HL-60/S4 treated with phorbol 12-myristate 13-acetate at 8.2 ng/mL for 4 days and 3 days (cell line): Measurements from ENCODE around the gene NOXO1.

Source experiments
- in situ Hi-C: fragments of 300-500 bp; cut with MboI; formaldehyde crosslinking; loops from 2 replicates; pipeline ENCODE4 v1.15.0; 2022; ENCODE audit warnings: low sequenced_read_pairs

The NOXO1 gene, protein sequence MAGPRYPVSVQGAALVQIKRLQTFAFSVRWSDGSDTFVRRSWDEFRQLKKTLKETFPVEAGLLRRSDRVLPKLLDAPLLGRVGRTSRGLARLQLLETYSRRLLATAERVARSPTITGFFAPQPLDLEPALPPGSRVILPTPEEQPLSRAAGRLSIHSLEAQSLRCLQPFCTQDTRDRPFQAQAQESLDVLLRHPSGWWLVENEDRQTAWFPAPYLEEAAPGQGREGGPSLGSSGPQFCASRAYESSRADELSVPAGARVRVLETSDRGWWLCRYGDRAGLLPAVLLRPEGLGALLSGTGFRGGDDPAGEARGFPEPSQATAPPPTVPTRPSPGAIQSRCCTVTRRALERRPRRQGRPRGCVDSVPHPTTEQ

DNA sequence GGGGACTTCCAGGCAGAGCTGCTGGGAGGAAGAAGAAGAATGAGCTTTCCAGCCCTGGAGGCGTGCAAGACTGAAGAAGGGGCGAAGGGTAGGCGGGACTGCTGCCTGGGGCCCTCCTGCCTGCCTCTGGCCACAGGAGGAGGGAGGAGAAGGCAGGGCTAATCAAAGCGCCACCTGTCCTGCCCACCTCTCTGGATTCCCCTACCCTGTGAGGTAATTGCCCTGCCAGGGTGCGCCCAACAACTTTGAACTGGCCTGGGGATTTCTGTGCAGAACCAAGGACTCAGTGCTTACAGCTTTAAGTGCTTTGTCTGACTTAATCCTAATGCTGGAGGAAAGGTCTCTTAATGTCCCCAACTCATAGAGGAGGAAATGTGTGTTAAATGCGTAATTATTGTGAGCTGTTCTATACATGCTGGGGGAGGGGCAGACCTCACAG lies at the start of gene NOXO1:
Gene NOXO1, minus strand, starts transcription at position 72 of the 439 bp plus-strand sequence. CDS start 290 bp downstream, outside the sequence.
- in situ Hi-C loops, result no loop called here

DNA sequence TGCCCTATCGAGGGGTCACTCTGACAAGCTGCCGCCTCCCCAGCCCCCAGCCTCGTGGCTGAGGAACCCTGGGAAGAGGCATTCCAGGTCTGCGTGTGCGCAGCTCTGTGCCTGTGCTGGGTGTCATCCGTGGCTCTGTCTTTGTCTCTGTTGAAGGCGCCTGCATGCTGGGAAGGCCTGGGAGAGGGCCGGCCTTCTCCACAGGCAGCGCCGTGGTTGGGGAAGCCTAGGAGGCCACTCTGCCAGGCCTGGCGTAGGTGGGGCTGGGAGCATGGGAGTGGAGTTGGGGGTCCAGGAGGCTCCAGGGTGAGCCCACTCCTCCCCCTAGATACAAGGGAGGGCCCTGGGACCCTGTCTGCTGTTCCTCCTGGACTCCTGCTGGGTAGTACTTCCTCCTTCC lies 48.8 kb upstream of the NOXO1 start:
- in situ Hi-C loops, result no loop called here

DNA sequence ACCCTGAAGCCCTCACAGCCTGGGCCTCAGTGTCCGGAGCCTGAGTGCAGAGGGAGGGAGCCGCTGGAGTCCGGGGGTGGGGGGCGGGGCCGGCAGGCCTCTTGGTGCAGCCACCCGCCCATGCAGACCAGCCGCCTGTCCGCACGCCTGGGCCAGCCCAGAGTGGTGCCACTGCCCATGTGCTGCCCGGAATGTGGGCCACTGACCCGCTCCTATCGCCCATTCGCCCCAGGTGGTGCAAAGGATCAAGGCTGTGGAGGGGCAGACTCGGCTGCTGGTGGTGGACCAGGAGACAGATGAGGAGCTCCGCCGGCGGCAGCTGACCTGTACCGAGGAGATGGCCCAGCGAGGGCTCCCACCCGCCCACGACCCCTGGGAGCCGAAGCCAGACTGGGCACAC lies 48.1 kb upstream of the NOXO1 start:
- in situ Hi-C loops, result no loop called here

DNA sequence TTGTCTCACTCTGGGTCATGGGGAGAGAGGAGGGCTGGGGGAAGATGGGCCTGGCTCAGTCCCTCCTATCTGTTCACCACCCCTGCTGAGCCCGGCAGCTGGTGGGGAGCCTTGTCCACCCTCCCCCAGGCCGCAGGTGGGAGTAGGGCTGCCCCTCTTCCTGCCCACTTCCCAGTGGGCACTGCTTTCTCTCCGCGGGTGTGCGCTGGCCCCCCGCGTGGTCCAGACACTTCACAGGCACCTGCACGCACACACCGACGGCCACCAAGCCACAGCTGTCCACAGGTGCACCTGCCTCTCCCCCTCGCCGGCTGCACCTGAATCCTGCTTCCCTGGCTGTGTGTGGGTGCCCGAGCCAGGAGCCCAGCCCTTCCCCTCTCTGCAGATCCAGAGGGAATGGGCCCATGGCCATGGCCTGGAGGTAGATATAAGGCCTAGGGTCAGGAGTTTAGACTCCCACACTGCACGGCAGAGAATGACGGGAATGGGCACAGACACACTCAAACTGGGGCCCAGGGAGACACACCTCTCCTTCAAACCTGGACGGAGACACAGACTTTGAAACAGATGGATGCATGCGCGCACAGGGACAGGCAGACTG lies 47.5 kb upstream of the NOXO1 start:
- in situ Hi-C loops, result no loop called here

DNA sequence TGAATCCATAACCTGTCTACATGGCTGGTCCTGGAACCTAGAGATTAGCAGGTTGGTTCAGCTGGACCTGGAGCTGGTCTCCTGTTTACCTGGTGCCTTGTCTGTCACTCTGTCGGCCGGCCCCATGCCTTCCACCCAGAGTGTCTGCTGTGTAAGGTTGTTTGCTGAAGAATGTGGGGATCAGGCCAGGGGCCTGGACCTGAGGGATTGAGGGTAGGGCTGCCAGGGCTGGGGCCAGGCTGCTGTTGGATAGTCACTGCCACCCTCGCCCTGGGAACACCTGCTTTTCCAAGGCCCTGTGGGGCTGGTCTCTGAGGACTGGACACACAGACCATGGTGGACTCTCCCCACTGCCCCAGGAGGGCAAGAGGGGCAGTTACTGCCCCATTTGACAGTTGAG lies 46.9 kb upstream of the NOXO1 start:
- in situ Hi-C loops, result no loop called here

DNA sequence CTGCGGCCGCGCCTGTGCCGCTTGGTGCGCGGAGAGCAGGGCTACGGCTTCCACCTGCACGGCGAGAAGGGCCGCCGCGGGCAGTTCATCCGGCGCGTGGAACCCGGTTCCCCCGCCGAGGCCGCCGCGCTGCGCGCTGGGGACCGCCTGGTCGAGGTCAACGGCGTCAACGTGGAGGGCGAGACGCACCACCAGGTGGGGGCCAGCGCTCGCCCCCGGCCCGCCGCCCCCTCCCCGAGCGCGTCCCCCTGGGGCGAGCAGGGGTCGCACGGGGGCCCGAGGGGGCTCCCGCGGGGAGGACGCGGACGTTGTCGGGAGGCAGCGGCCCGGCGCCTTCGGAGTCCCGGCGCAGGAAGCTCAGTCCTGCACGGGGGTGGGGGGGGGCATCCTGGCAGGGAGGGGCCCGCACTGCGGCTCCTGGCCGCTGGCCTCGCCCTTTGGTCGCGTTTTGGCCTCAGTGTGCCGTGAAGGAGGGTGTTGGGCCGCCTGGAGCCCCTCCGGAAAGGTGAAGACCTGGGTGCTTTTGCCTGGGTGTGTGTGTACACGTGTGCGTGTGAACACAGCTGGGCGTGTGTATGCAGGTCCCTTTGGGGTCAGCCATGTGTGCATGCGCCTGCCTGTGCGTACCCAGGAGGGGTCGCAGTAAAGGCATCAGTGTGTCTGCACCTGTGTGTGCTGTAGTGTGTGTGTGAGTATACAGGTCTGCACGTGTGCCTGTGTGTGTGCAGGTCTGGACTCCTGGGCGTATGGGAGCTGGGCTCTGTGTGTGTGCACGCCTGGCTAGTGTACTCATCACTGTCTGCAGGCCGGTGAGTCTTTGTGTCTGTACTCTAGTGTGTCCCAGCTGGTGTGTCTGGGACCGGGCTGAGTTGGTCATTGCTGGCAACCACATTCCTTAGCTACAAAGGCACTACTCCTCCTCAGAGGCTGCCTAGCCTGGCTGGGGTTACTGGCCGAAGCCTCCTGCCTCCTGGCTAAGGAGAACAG lies 46.0 kb upstream of the NOXO1 start:
- in situ Hi-C loops, result no loop called here

DNA sequence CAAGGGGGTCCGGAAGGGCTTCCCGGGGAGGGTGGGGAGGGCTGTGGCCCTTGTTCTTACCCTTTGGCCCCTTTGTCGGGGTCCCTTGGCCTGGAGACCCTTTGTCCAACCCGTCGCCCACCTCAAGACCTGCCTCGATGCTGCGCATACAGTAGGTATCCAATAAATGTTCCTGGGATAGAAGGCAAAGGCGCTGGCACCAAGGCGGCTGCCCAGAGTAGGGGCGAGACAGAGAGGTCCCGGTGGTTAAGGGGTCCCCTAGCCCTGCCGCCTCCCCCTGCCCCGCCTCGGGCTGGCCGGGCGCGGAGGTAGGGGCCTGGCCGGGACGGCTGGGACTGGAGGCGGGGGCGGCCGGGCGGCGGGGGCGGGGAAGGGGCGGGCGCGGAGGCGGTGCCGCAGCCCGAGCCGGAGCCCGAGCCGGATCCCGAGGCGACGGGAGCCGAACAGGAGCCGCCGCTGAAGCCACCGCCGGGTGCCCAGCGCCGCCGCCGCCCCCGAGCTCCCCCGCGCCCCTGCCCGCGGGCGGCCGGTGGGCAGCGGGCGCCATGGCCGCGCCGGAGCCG lies 45.3 kb upstream of the NOXO1 start, which contains the start of gene NHERF2:
Gene NHERF2, plus strand, starts transcription at position 442 of the 563 bp plus-strand sequence. Its CDS starts 104 bp downstream, at position 546.
- in situ Hi-C loops, result no loop called here

DNA sequence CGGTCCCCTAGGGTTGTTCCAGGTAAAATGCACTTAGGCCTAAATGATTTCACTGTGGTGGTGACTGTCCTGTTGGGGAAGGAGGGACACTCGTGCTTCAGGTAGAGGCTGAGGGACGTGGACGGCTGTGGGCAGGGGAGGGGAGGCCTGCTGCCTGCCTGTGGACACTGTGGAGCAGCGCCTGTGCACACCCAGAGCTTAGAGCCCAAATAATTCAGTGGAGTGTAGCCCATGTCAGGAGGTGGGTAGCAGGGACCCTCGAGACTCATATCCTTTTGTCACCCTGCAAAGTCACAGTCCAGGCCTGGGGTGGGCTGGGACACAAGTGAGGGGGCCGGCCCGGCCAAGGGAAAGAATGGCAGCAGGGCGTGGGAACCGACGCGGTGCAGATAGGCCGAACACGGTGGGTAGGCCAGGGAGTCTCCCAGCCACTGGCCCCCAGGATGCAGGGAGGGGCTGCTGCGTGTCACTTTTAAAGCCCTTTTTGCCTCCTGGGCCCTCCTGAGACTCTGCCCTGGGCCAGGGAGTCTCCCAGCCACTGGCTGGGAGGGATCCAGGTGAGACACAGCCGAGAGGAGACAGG lies 44.7 kb upstream of the NOXO1 start:
- in situ Hi-C loops, result no loop called here

DNA sequence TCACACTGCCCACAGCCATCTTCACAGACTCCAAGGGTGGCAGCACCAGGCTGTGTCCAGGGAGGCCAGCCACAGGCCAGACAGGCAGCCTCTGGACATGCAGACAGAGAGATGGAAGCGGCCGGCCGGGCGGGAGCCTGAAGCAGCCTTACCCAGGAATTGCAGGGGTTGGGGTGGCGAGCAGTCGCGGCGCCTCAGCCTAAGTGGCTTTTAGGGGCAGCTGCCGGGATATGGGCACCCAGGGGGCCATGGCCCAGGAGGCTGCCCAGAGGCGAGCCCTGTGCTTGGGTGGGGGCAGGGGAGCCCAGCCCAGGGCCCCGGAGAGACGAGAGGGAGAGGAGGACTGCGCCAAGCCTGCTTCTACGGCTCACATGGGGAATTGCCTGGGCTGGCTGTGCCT lies 44.0 kb upstream of the NOXO1 start:
- in situ Hi-C loops, result no loop called here

DNA sequence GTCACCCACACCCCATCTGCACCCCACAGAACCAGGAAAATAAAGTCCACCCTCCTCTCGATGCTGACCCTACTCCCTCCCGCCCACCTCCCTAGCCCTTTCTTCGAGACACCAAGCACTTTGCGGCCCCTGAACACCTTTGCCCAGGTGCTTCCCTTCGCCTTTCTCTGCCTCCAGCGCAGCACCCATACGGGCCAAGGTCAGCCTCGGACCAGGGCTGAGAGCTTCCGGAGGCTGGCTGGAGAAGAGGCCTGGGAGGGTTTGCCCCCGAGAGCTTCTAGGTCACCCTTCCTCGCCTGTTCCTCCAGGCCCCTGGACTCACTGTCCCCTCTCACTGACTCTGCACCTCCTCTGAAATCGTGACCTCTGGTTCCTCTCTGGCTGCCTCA lies 42.8 kb upstream of the NOXO1 start:
- in situ Hi-C loops, result loop anchor here (25.0 kb wide), 1 partner anchor 113 kb away; the partner anchor contains the start of genes PKD1 and RAB26

DNA sequence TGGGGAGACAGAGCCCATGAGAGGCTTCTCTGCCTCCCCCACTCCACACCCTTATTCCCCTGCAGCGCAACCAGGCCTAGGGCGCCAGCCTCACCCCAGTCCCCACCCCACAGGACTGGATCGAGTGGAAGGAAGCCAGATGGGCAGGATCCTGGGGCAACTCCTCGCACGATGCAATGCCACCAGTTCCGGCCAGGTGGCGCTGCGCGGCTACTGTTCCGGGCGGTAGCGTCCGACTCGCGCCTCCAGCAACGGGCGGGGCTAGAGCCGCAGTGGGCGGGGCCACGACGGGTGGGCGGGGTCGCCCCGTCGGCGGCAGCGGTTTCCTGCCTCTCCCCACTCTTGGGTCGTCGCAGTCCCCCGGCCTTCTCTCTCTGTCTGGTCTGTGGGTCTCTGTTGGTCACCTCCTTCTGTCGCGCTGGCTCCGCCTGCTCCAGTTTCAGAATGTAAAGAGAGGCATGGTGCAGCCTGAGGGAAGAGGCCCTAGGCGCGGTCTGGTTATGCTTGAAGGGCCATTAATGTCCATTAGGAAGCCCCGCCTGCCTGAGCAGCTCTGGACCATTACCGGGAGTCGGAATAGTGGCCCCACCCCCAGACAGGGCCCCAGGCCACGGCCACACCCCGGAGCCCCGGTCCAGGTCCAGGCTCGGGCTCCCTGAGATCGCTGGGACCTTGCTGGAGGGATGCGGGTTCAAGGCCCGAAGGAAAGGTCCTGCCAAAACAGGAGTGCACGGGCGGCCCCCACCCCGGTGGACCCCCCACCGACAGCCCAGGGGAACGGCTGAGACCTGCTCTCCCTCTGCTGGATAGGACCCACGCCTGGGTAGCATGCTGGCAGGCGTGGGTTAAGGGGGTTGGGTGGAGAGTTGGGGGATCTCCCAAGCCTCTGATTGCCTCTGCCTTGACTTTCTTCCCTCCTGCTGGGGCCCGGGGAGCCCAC lies 42.1 kb upstream of the NOXO1 start:
- in situ Hi-C loops, result loop anchor here (25.0 kb wide), 1 partner anchor 114 kb away; the partner anchor contains the start of genes PKD1 and RAB26

DNA sequence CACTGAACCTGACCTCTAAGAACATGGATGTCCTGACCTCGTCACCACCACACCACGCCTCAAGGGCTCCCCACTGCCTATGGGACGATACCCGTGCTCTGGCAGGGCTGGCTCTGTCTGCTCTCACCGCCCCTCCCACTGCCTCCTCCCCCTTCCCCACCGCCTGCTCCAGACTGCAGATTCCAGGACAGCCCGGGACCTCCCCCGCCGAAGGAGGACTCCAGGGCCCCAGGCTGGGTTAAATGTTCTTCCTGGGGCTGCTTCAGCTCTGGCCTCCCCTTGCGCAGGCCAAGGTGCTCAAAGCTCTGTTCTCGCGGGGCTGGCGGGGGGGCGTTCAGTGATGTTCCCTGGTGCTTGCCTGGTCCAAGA lies 41.4 kb upstream of the NOXO1 start:
- in situ Hi-C loops, result loop anchor here (25.0 kb wide), 1 partner anchor 115 kb away; the partner anchor contains the start of genes PKD1 and RAB26

DNA sequence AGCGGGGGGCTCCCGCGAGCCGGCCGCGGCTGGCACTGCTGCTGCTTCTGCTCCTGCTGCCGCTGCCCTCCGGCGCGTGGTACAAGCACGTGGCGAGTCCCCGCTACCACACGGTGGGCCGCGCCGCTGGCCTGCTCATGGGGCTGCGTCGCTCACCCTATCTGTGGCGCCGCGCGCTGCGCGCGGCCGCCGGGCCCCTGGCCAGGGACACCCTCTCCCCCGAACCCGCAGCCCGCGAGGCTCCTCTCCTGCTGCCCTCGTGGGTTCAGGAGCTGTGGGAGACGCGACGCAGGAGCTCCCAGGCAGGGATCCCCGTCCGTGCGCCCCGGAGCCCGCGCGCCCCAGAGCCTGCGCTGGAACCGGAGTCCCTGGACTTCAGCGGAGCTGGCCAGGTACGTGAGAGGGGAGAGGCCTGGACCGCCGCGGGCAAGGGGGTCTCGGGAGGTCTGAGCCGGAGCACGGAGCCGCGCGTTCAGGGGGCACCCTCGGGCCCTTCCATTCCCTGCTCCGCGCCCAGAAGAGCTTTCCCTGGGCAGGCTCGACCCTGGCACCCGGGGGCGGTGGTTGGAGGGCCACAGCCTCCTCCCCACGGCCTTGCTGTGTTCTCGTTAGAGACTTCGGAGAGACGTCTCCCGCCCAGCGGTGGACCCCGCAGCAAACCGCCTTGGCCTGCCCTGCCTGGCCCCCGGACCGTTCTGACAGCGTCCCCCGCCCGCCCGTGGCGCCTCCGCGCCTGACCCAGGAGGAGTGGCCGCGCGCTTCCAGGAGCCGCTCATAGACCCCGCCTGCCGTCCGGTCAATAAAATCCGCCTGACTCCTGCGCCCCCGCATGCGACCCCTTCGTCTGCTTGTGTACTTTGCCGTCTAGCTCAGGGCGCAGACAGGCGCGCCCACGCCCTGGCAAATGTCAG lies 38.9 kb upstream of the NOXO1 start:
- in situ Hi-C loops, result loop anchor here (25.0 kb wide), 1 partner anchor 117 kb away; the partner anchor contains the start of genes PKD1 and RAB26

DNA sequence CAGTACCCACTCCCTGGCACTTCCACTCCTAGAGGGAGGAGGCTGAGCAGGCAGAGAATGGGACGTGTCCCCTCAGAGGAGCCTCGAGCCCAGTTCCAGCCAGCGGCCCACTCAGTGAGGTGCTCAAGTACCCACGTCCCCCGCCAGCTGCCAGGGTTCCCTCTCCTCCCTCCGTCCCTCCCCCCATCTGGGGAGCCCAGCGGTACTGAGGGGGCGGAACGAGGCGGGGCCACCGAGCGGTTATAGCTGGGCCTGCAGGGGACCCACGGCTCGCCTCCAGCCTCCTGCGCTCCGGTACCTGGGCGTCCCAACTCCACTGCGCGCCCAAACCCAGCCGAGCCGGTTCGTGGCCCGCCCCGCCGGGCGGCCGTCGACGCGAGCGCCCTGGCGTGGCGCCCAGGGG lies 38.2 kb upstream of the NOXO1 start, which contains the start of gene NPW:
Gene NPW, plus strand, starts transcription at position 268 of the 403 bp plus-strand sequence.
- in situ Hi-C loops, result loop anchor here (25.0 kb wide), 1 partner anchor 118 kb away; the partner anchor contains the start of genes PKD1 and RAB26

DNA sequence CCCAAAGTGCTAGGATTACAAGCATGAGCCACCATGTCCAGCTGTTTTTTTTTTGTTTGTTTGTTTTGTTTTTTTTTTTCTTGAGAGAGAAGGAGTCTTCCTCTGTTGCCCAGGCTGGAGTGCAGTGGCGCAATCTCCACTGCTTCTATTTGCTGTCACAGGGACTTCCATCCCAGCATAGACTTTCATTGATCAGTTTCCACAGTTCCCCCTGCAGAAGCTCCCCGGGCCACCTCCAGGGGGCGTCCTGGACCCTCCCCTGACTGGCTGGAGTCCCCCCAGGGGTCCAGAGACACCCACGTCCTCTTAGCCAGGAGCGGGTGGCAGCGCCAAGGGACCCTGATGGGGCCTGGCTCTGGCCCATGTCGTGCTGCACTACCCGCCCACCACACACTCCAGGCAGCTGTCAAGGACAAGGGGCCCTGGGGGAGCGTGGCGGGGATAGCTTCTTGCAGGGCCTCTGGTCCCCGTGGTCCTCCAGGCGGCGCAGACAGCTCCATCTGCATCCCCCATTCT lies 35.2 kb upstream of the NOXO1 start:
- in situ Hi-C loops, result loop anchor here (25.0 kb wide), 1 partner anchor 121 kb away; the partner anchor contains the start of genes PKD1 and RAB26

DNA sequence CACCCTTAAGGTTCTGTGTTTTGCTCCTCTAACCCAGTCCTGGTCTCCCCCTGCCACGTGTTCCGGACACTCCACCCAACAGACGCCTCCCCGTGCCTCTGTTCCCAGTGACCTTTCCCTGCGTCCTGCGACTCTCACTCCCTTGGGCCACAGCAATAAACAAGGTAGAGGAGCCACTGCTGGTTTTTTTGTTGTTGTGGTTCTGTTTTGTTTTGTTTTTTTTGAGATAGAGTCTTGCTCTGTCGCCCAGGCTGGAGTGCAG lies 34.6 kb upstream of the NOXO1 start:
- in situ Hi-C loops, result loop anchor here (25.0 kb wide), 1 partner anchor 121 kb away; the partner anchor contains the start of genes PKD1 and RAB26

DNA sequence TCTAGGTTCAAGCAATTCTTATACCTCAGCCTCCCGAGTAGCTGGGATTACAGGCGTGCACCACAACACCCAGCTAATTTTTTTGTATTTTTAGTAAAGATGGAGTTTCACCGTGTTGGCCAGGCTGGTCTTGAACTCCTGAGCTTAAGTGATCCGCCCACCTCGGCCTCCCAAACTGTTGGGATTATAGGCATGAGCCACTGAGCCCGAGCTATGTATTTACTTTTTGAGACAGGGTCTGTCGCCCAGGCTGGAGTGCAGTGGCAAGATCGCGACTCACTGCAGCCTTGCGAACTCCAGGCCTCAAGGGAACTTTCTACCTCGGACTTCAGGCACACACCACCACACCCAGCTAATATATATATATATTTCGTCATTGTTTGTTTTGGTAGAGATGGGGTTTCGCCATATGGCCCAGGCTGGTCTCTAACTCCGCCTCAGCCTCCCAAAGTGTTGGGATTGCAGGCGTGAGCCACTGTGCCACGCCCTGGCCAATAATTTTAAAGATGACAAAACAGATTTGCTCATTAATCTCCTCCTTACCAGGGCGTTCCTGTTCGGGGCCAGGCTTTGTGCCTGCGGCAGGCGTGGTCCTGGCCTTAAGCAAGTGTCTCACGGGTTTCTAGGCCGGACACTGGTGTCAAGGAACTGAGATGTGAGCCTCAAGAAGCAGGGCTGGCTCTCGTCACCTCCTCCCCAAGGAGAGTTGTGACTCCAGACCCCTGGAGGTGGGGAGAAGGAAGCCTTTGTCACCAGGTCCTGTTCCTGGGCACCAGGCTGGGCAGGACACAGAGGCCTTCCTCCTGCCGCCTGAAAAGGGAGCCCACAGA lies 34.1 kb upstream of the NOXO1 start:
- in situ Hi-C loops, result loop anchor here (25.0 kb wide), 1 partner anchor 122 kb away; the partner anchor contains the start of genes PKD1 and RAB26
